PC-3 (cell line): Measurements from ENCODE around the gene ZNF462.

ENCODE experiments used
- CTCF ChIP-seq: fragments of 300-600 bp; sonication (generic); conservative IDR thresholded peaks from 2 replicates; pipeline ENCODE4 v1.5.1; 2017; ENCODE audit warnings: antibody characterized with exemption, low read depth, mild to moderate bottlenecking, low read length
- EZH2 ChIP-seq: fragments of 300-600 bp; sonication (generic); IDR thresholded peaks from one replicate; pipeline ENCODE4 v1.6.1; 2017; ENCODE audit warnings: antibody characterized with exemption, mild to moderate bottlenecking, low read length; ENCODE audit not compliant: unreplicated experiment

GRCh38 chr9:107054146-107054545, 191.2 kb downstream of the ZNF462 start:
- no peak for TF ChIP-seq CTCF
- TF ChIP-seq EZH2 = no peak
